ENCODE data around the gene SERPINA3.

- TF ChIP-seq, protein P1, sequence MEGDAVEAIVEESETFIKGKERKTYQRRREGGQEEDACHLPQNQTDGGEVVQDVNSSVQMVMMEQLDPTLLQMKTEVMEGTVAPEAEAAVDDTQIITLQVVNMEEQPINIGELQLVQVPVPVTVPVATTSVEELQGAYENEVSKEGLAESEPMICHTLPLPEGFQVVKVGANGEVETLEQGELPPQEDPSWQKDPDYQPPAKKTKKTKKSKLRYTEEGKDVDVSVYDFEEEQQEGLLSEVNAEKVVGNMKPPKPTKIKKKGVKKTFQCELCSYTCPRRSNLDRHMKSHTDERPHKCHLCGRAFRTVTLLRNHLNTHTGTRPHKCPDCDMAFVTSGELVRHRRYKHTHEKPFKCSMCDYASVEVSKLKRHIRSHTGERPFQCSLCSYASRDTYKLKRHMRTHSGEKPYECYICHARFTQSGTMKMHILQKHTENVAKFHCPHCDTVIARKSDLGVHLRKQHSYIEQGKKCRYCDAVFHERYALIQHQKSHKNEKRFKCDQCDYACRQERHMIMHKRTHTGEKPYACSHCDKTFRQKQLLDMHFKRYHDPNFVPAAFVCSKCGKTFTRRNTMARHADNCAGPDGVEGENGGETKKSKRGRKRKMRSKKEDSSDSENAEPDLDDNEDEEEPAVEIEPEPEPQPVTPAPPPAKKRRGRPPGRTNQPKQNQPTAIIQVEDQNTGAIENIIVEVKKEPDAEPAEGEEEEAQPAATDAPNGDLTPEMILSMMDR (conservative IDR thresholded peaks at IDR 0.05; ENCODE audit: low read depth, low read length) = no peak
- TF ChIP-seq EZH2 (IDR thresholded peaks at IDR 0.05; ENCODE audit: borderline replicate concordance, low read depth, low read length, poor library complexity, severe bottlenecking) = no peak
Measured at GRCh38 chr14:94670692-94671285, 58.6 kb downstream of the SERPINA3 start.
